HCT116 (cell line): ENCODE measurements around the gene ZGPAT. TPM values are rescaled to one million over a fixed set of nuclear protein-coding genes. Genes with fewer than 3 reads are reported as not detected.

Experiments
- ATAC-seq: fragments of 200-7000 bp; cut with Tn5 transposase; 2 replicates; pipeline ENCODE4 v1.9.1; 2020; ENCODE audit warnings: mild to moderate bottlenecking, moderate library complexity
- BruUV-seq: library from RNA; stranded (reverse); fragments of 400-500 nt; replicated peaks from 2 replicates; lab custom pipeline; 2021; lab: Mats Ljungman, UMichigan
- CTCF ChIA-PET: fragments of 300-600 bp; sonication (Branson Sonifier 250); formaldehyde crosslinking; loops from one replicate; lab custom pipeline; 2021; ENCODE audit warnings: antibody characterized with exemption; lab: Charles Lee
- POLR2A ChIA-PET: fragments of 300-600, 350-600 bp; sonication (Branson Sonifier 250); formaldehyde crosslinking; loops from one replicate; lab custom pipeline; 2021; ENCODE audit warnings: antibody characterized with exemption; lab: Charles Lee
- RAD21 ChIA-PET, 2 experiments: fragments of 300-600 bp; sonication (Branson Sonifier 250); formaldehyde crosslinking; loops; one replicate each; lab custom pipeline; 2023; ENCODE audit warnings: low total read pairs in 2 of 2; ENCODE audit not compliant: uncharacterized antibody in 2 of 2, unreplicated experiment in 2 of 2, low non-redundant PET in 1 of 2; lab: Charles Lee
- DNase-seq: peaks from one replicate; pipeline ENCODE4 v3.0.0-alpha.2; 2010; ENCODE audit warnings: low read depth, low spot score
- H2AFZ ChIP-seq: fragments of 200-600 bp; shearing (Covaris generic), sonication (generic); 2 replicates; pipeline ENCODE4 v1.6.1; 2017; ENCODE audit warnings: low read depth, mixed run types, mixed read lengths, antibody characterized with exemption, low read length; ENCODE audit not compliant: poor library complexity, severe bottlenecking
- H3K27ac ChIP-seq: 2 replicates; pipeline ENCODE4 v1.5.1; 2012; ENCODE audit warnings: low read depth, low read length
- H3K27me3 ChIP-seq: fragments of 200-600 bp; sonication (generic); 2 replicates; pipeline ENCODE4 v1.6.1; 2016; ENCODE audit warnings: mixed run types, low read length, mixed read lengths; ENCODE audit not compliant: insufficient read depth
- H3K36me3 ChIP-seq, 2 experiments: fragments of 200-500 bp in 1 of 2; fragments of 200-600 bp in 1 of 2; sonication (Bioruptor generic) in 1 of 2; sonication (generic) in 1 of 2; 2 replicates each; pipeline versions ENCODE4 v1.5.1 to v1.6.1; 2014 to 2016; ENCODE audit warnings: low read length in 2 of 2, inconsistent platforms in 1 of 2, mixed read lengths in 1 of 2, mixed run types in 1 of 2; ENCODE audit not compliant: insufficient read depth in 2 of 2, control insufficient read depth in 1 of 2
- H3K4me1 ChIP-seq, 2 experiments: fragments of 200-600 bp in 1 of 2; sonication (generic) in 1 of 2; 2 replicates each; pipeline versions ENCODE4 v1.5.1 to v1.6.1; 2012 to 2017; ENCODE audit warnings: low read length in 2 of 2, inconsistent platforms in 1 of 2, mild to moderate bottlenecking in 1 of 2, mixed read lengths in 1 of 2, mixed run types in 1 of 2, moderate library complexity in 1 of 2; ENCODE audit not compliant: insufficient read depth in 2 of 2, control insufficient read depth in 1 of 2
- H3K4me2 ChIP-seq: fragments of 200-600 bp; sonication (generic); 2 replicates; pipeline ENCODE4 v1.6.1; 2017; ENCODE audit warnings: mixed run types, low read length, mixed read lengths
- H3K4me3 ChIP-seq, 2 experiments: fragments of 200-600 bp in 1 of 2; sonication (generic) in 1 of 2; replicated peaks in 1 of 2; 2 replicates each; pipeline ENCODE4 v1.5.1; 2011 to 2016; ENCODE audit warnings: low read length in 2 of 2, control low read depth in 1 of 2, low read depth in 1 of 2, mild to moderate bottlenecking in 1 of 2, mixed read lengths in 1 of 2, mixed run types in 1 of 2
- H3K79me2 ChIP-seq: fragments of 200-600 bp; sonication (generic); 2 replicates; pipeline ENCODE4 v1.6.1; 2017; ENCODE audit warnings: mild to moderate bottlenecking, mixed run types, low read length, moderate library complexity, mixed read lengths; ENCODE audit not compliant: insufficient read depth
- H3K9ac ChIP-seq: fragments of 200-600 bp; sonication (generic); 2 replicates; pipeline ENCODE4 v1.6.1; 2016; ENCODE audit warnings: low read length, mixed read lengths
- H3K9me2 ChIP-seq: fragments of 200-600 bp; sonication (generic), shearing (Covaris generic); 2 replicates; pipeline ENCODE4 v1.6.1; 2017; ENCODE audit warnings: mixed run types, mild to moderate bottlenecking, moderate library complexity; ENCODE audit not compliant: insufficient read depth
- H3K9me3 ChIP-seq, 2 experiments: fragments of 200-500 bp in 1 of 2; fragments of 200-600 bp in 1 of 2; sonication (Bioruptor generic) in 1 of 2; sonication (generic) in 1 of 2; 2 replicates each; pipeline ENCODE4 v1.6.1; 2014 to 2017; ENCODE audit warnings: low read length in 2 of 2, mixed read lengths in 2 of 2, inconsistent platforms in 1 of 2, low read depth in 1 of 2, mild to moderate bottlenecking in 1 of 2, mixed run types in 1 of 2, moderate library complexity in 1 of 2; ENCODE audit not compliant: control insufficient read depth in 1 of 2, insufficient read depth in 1 of 2
- H4K20me1 ChIP-seq: fragments of 200-600 bp; sonication (generic), shearing (Covaris generic); 2 replicates; pipeline ENCODE4 v1.6.1; 2017; ENCODE audit warnings: mixed run types, mild to moderate bottlenecking, moderate library complexity; ENCODE audit not compliant: insufficient read depth
- CBX3 ChIP-seq: IDR thresholded peaks from 2 replicates; pipeline ENCODE4 v1.6.1; 2012; ENCODE audit warnings: low read depth
- CEBPB ChIP-seq: IDR thresholded peaks from 2 replicates; pipeline ENCODE4 v1.6.1; 2012; ENCODE audit warnings: low read depth
- EGR1 ChIP-seq: IDR thresholded peaks from 2 replicates; pipeline ENCODE4 v1.6.1; 2012; ENCODE audit warnings: low read depth
- ELF1 ChIP-seq: IDR thresholded peaks from 2 replicates; pipeline ENCODE4 v1.6.1; 2012; ENCODE audit warnings: low read depth, borderline replicate concordance
- EZH2 ChIP-seq: fragments of 200-600 bp; sonication (generic); IDR thresholded peaks from 2 replicates; pipeline ENCODE4 v1.6.1; 2017; ENCODE audit warnings: antibody characterized with exemption, mixed run types
- EZH2phosphoT487 ChIP-seq: fragments of 200-600 bp; IDR thresholded peaks from 2 replicates; pipeline ENCODE4 v1.6.1; 2018; ENCODE audit warnings: antibody characterized with exemption, borderline replicate concordance
- FOSL1 ChIP-seq: IDR thresholded peaks from 2 replicates; pipeline ENCODE4 v1.6.1; 2012; ENCODE audit warnings: low read depth
- JUND ChIP-seq: IDR thresholded peaks from 2 replicates; pipeline ENCODE4 v1.6.1; 2012
- POLR2AphosphoS5 ChIP-seq: IDR thresholded peaks from 2 replicates; pipeline ENCODE4 v1.6.1; 2011; ENCODE audit warnings: mild to moderate bottlenecking, low read depth, low read length, moderate library complexity
- SIN3A ChIP-seq: IDR thresholded peaks from 2 replicates; pipeline ENCODE4 v1.6.1; 2012; ENCODE audit warnings: low read depth
- SRF ChIP-seq: IDR thresholded peaks from 2 replicates; pipeline ENCODE4 v1.6.1; 2012; ENCODE audit warnings: low read depth
- TCF7L2 ChIP-seq: IDR thresholded peaks from 2 replicates; pipeline ENCODE4 v1.7.0; 2011; ENCODE audit warnings: borderline replicate concordance, inconsistent platforms; ENCODE audit not compliant: insufficient read depth, insufficient read length; ENCODE audit errors: extremely low read depth
- YY1 ChIP-seq: IDR thresholded peaks from 2 replicates; pipeline ENCODE4 v1.6.1; 2011; ENCODE audit warnings: low read length, low read depth, moderate library complexity, mild to moderate bottlenecking; ENCODE audit not compliant: insufficient replicate concordance; ENCODE audit errors: extremely low read depth
- ZFX ChIP-seq: fragments of 450-650 bp; IDR thresholded peaks from 2 replicates; pipeline ENCODE4 v1.6.1; 2017
- intact Hi-C: fragments of 100-400 bp; cut with micrococcal nuclease; formaldehyde crosslinking; loops from 2 replicates; pipeline ENCODE4 v1.10.0; 2022
- total RNA-seq: library from RNA; stranded (reverse); gene quantifications from one replicate; pipeline ENCODE4 v1.2.1, GENCODE V29; 2021; ENCODE audit not compliant: unreplicated experiment
- TF ChIP-seq, protein P1 (sequence below): IDR thresholded peaks from 2 replicates; pipeline ENCODE4 v1.6.1; 2012
- TF ChIP-seq, protein P2 (sequence below), 3 experiments: fragments of 200-600 bp in 1 of 3; sonication (generic) in 1 of 3; IDR thresholded peaks in 2 of 3; conservative IDR thresholded peaks in 1 of 3; 2 replicates each; pipeline ENCODE4 v1.5.1; 2012 to 2017; ENCODE audit warnings: low read depth in 2 of 3, low read length in 2 of 3, antibody characterized with exemption in 1 of 3, borderline replicate concordance in 1 of 3, control low read depth in 1 of 3, mild to moderate bottlenecking in 1 of 3, mixed read lengths in 1 of 3, mixed run types in 1 of 3, moderate library complexity in 1 of 3; ENCODE audit not compliant: insufficient read depth in 1 of 3
- TF ChIP-seq, protein P3 (sequence below): IDR thresholded peaks from 2 replicates; pipeline ENCODE4 v1.6.1; 2012; ENCODE audit warnings: low read depth

The ZGPAT gene
- total RNA-seq, 1 experiment from 2014 or later: 30.6 TPM

DNA sequence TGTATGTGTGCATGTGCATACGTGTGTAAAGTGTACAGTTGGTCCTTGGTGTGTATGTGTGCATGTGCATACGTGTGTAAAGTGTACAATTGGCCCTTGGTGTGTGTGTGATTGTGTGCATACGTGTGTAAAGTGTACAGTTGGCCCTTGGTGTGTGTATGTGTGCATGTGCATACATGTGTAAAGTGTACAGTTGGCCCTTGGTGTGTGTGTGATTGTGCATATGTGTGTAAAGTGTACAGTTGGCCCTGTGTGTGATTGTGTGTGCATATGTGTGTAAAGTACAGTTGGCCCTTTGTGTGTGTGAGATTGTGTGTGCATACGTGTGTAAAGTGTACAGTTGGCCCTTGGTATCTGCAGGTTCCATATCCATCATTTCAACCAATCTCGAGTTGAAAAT is 23.6 kb downstream of the ZGPAT start:
- H3K4me2 ChIP-seq: no peak overlapping the region
- H3K4me1 ChIP-seq: peaks cover 3 to 11% of the 10 kb centered on the region in 2 experiments; a peak in 3 of 4 replicates
- no peak overlapping the region for H3K27ac ChIP-seq
- POLR2A ChIA-PET: no interaction called here
- no peak overlapping the region for H2AFZ ChIP-seq
- RAD21 ChIA-PET: no interaction called here
- no peaks in the 10 kb centered on the region for H3K27me3 ChIP-seq
- peaks cover 72% of the 10 kb centered on the region for H3K79me2 ChIP-seq
- no peak overlapping the region for H3K9ac ChIP-seq
- no peak overlapping the region for H3K4me3 ChIP-seq
- no peaks in the 10 kb centered on the region for H3K9me2 ChIP-seq
- no peaks in the 10 kb centered on the region for H3K9me3 ChIP-seq
- no TSS peak for BruUV-seq
- TF ChIP-seq, protein P1, sequence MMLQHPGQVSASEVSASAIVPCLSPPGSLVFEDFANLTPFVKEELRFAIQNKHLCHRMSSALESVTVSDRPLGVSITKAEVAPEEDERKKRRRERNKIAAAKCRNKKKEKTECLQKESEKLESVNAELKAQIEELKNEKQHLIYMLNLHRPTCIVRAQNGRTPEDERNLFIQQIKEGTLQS: no peak
- no peak for TF ChIP-seq EGR1
- no peak for TF ChIP-seq ELF1
- TF ChIP-seq FOSL1: no peak
- no peak for TF ChIP-seq JUND
- no peak for TF ChIP-seq ZFX
- TF ChIP-seq POLR2AphosphoS5: no peak
- TF ChIP-seq SIN3A: no peak
- no peak for TF ChIP-seq EZH2phosphoT487
- TF ChIP-seq YY1: no peak
- TF ChIP-seq, protein P2, sequence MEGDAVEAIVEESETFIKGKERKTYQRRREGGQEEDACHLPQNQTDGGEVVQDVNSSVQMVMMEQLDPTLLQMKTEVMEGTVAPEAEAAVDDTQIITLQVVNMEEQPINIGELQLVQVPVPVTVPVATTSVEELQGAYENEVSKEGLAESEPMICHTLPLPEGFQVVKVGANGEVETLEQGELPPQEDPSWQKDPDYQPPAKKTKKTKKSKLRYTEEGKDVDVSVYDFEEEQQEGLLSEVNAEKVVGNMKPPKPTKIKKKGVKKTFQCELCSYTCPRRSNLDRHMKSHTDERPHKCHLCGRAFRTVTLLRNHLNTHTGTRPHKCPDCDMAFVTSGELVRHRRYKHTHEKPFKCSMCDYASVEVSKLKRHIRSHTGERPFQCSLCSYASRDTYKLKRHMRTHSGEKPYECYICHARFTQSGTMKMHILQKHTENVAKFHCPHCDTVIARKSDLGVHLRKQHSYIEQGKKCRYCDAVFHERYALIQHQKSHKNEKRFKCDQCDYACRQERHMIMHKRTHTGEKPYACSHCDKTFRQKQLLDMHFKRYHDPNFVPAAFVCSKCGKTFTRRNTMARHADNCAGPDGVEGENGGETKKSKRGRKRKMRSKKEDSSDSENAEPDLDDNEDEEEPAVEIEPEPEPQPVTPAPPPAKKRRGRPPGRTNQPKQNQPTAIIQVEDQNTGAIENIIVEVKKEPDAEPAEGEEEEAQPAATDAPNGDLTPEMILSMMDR (IDR thresholded peaks at IDR 0.05 in 2 of 3, conservative IDR thresholded peaks at IDR 0.05 in 1 of 3; ENCODE audit: borderline replicate concordance in 1 of 3, insufficient read depth in 1 of 3, low read depth in 2 of 3, low read length in 2 of 3): no peak
- TF ChIP-seq SRF: no peak
- TF ChIP-seq, protein P3, sequence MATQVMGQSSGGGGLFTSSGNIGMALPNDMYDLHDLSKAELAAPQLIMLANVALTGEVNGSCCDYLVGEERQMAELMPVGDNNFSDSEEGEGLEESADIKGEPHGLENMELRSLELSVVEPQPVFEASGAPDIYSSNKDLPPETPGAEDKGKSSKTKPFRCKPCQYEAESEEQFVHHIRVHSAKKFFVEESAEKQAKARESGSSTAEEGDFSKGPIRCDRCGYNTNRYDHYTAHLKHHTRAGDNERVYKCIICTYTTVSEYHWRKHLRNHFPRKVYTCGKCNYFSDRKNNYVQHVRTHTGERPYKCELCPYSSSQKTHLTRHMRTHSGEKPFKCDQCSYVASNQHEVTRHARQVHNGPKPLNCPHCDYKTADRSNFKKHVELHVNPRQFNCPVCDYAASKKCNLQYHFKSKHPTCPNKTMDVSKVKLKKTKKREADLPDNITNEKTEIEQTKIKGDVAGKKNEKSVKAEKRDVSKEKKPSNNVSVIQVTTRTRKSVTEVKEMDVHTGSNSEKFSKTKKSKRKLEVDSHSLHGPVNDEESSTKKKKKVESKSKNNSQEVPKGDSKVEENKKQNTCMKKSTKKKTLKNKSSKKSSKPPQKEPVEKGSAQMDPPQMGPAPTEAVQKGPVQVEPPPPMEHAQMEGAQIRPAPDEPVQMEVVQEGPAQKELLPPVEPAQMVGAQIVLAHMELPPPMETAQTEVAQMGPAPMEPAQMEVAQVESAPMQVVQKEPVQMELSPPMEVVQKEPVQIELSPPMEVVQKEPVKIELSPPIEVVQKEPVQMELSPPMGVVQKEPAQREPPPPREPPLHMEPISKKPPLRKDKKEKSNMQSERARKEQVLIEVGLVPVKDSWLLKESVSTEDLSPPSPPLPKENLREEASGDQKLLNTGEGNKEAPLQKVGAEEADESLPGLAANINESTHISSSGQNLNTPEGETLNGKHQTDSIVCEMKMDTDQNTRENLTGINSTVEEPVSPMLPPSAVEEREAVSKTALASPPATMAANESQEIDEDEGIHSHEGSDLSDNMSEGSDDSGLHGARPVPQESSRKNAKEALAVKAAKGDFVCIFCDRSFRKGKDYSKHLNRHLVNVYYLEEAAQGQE: no peak
- no peak for TF ChIP-seq TCF7L2
- TF ChIP-seq EZH2: no peak
- no peak for TF ChIP-seq CBX3
- no peak for TF ChIP-seq CEBPB
- CTCF ChIA-PET: no interaction called here
- ATAC-seq (no peak), DNase-seq (no peak)
- no peaks in the 10 kb centered on the region for H4K20me1 ChIP-seq
- intact Hi-C loops: loop anchor here (10.0 kb wide), 1 partner anchor 133 kb away; the partner anchor contains the start of genes ABHD16B and TPD52L2
- H3K36me3 ChIP-seq: peaks cover 0 to 23% of the 10 kb centered on the region in 2 experiments; a peak in 2 of 4 replicates
